Type B pancreatic cell (in vitro differentiated cells): ENCODE measurements around the gene CPEB4. TPM values are rescaled to one million over a fixed set of nuclear protein-coding genes. Genes with fewer than 3 reads are reported as not detected.

Source experiments
- DNase-seq: peaks from one replicate; pipeline ENCODE4 v3.0.0; 2021; ENCODE audit warnings: mixed read lengths; ENCODE audit not compliant: unreplicated experiment; ENCODE audit errors: extremely low spot score
- H3K27ac Mint-ChIP-seq: 2 replicates; pipeline ENCODE4 v1.8.0; 2021; ENCODE audit warnings: mild to moderate bottlenecking, mixed read lengths
- H3K27me3 Mint-ChIP-seq: 2 replicates; pipeline ENCODE4 v1.8.0; 2021; ENCODE audit warnings: mixed read lengths
- H3K36me3 Mint-ChIP-seq: 2 replicates; pipeline ENCODE4 v1.8.0; 2021; ENCODE audit warnings: mixed read lengths
- H3K4me1 Mint-ChIP-seq: one replicate; pipeline ENCODE4 v1.8.0; 2021; ENCODE audit warnings: mixed read lengths; ENCODE audit not compliant: unreplicated experiment
- H3K4me3 Mint-ChIP-seq: 2 replicates; pipeline ENCODE4 v1.8.0; 2021; ENCODE audit warnings: mild to moderate bottlenecking, mixed read lengths
- H3K9me3 Mint-ChIP-seq: 2 replicates; pipeline ENCODE4 v1.8.0; 2021; ENCODE audit warnings: mixed read lengths
- total RNA-seq: library from RNA; stranded (reverse); gene quantifications from 2 replicates; pipeline ENCODE4 v1.2.1, GENCODE V29; 2021; ENCODE audit warnings: low replicate concordance
- TF ChIP-seq, protein P1 (sequence below): fragments of 200-600 bp; sonication (generic); conservative IDR thresholded peaks from 2 replicates; pipeline ENCODE4 v1.5.0; 2021; ENCODE audit warnings: antibody characterized with exemption, mild to moderate bottlenecking

The CPEB4 gene
- total RNA-seq, 1 donor from 2014 or later, result 53.2 TPM

DNA sequence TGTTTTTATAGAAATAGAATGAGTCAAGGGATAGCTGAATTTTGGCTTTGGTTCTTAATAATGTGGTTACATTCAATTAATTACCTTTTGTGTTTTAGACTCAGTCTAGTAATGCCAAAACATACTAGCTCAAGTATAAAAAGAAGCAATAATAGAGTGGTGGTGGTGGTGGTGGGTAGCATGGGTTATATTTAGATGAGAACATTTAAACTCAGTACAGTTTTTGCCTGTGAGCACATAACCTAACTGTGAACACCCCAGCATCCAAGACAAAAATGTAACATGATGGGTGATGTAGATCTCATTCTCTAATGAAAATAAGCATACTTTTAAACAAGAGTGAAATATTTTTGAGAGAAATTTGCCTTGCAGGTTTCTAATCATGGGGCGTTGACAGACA is 14.2 kb downstream of the CPEB4 start:
- DNase-seq, result no peak
- H3K36me3 Mint-ChIP-seq, result peaks cover 18% of the 10 kb centered on the region
- TF ChIP-seq, protein P1, sequence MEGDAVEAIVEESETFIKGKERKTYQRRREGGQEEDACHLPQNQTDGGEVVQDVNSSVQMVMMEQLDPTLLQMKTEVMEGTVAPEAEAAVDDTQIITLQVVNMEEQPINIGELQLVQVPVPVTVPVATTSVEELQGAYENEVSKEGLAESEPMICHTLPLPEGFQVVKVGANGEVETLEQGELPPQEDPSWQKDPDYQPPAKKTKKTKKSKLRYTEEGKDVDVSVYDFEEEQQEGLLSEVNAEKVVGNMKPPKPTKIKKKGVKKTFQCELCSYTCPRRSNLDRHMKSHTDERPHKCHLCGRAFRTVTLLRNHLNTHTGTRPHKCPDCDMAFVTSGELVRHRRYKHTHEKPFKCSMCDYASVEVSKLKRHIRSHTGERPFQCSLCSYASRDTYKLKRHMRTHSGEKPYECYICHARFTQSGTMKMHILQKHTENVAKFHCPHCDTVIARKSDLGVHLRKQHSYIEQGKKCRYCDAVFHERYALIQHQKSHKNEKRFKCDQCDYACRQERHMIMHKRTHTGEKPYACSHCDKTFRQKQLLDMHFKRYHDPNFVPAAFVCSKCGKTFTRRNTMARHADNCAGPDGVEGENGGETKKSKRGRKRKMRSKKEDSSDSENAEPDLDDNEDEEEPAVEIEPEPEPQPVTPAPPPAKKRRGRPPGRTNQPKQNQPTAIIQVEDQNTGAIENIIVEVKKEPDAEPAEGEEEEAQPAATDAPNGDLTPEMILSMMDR, result no peak
- no peaks in the 10 kb centered on the region for H3K9me3 Mint-ChIP-seq
- no peak overlapping the region for H3K27ac Mint-ChIP-seq
- peaks cover under 1% of the 10 kb centered on the region for H3K4me1 Mint-ChIP-seq
- no peak overlapping the region for H3K4me3 Mint-ChIP-seq
- H3K27me3 Mint-ChIP-seq, result no peaks in the 10 kb centered on the region

GRCh38 chr5:173902743-173903142 is 14.6 kb downstream of the CPEB4 start:
- no peak for DNase-seq
- TF ChIP-seq, protein P1, result no peak
- Mint-ChIP-seq H3K9me3 (no peaks in the 10 kb centered on the region), H3K27me3 (no peaks in the 10 kb centered on the region), H3K36me3 (peaks cover 18% of the 10 kb centered on the region), H3K4me3 (no peak overlapping the region), H3K4me1 (peaks cover 4% of the 10 kb centered on the region), H3K27ac (no peak overlapping the region)

DNA sequence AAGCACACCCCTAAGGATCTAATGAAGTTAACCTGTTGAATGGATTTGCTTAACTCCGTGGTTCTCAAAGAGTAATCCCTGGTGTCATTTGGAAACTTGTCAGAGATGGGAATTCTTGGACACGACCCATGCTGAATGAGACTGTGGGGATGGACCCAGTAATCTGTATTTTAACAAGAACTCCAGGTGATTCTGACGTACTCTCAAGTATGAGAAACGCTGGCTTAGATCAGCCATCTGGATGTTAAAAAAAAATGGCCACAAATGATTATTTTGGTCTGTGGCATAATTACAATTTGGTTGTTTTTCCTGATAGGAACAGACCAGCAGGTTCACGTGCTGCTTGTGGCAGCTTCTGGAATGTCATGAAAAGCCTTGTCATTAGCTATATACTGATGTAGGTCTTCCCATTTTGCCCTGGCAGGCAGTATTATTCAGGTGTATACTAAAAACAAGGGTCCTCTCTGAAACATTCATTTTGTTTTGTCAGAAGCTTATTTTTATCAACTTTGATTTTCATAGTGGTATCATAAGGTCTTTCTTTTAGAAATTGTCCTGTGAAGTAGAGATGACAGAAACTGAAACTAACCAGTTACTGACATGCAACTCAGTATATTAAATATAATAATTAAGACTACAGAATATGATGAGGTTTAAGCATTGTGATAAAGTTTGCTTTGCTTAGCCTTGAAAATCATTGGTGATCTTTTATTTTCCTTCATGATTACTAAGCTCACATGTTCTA is 15.4 kb downstream of the CPEB4 start:
- H3K27ac Mint-ChIP-seq, result no peak overlapping the region
- no peaks in the 10 kb centered on the region for H3K27me3 Mint-ChIP-seq
- H3K4me3 Mint-ChIP-seq, result no peak overlapping the region
- H3K36me3 Mint-ChIP-seq, result peaks cover 18% of the 10 kb centered on the region
- H3K4me1 Mint-ChIP-seq, result peaks cover 10% of the 10 kb centered on the region
- TF ChIP-seq, protein P1, result no peak
- DNase-seq, result no peak
- H3K9me3 Mint-ChIP-seq, result no peaks in the 10 kb centered on the region

GRCh38 chr5:173904151-173904550 is 16.0 kb downstream of the CPEB4 start:
- H3K27me3 Mint-ChIP-seq, result no peaks in the 10 kb centered on the region
- no peaks in the 10 kb centered on the region for H3K9me3 Mint-ChIP-seq
- TF ChIP-seq, protein P1, result no peak
- H3K36me3 Mint-ChIP-seq, result peaks cover 18% of the 10 kb centered on the region
- no peak overlapping the region for H3K4me3 Mint-ChIP-seq
- no peak for DNase-seq
- no peak overlapping the region for H3K27ac Mint-ChIP-seq
- peaks cover 13% of the 10 kb centered on the region for H3K4me1 Mint-ChIP-seq

GRCh38 chr5:173907284-173907683 is 19.1 kb downstream of the CPEB4 start:
- Mint-ChIP-seq H3K27me3 (no peaks in the 10 kb centered on the region), H3K36me3 (peaks cover 11% of the 10 kb centered on the region)

More at GRCh38 chr5:173907284-173907683, 19.1 kb downstream of the CPEB4 start:
- TF ChIP-seq, protein P1, result no peak
- Mint-ChIP-seq H3K9me3 (no peaks in the 10 kb centered on the region), H3K27ac (no peak overlapping the region), H3K4me3 (no peak overlapping the region), H3K4me1 (peaks cover 16% of the 10 kb centered on the region)
- no peak for DNase-seq
